B cell (primary cell): ENCODE measurements around the gene NELL2. TPM values are rescaled to one million over a fixed set of nuclear protein-coding genes. Genes with fewer than 3 reads are reported as not detected.

Source experiments
- ATAC-seq: fragments of 200-7000 bp; cut with Tn5 transposase; one replicate; pipeline ENCODE4 v1.10.0; 2021; ENCODE audit warnings: low read depth, mild to moderate bottlenecking, moderate number of reproducible peaks, moderate library complexity
- CTCF ChIA-PET: fragments of 350-600 bp; sonication (Branson Sonifier 250); formaldehyde crosslinking; loops from one replicate; lab custom pipeline; 2021; ENCODE audit warnings: antibody characterized with exemption, inconsistent platforms; lab: Charles Lee
- POLR2A ChIA-PET: fragments of 350-600 bp; sonication (Branson Sonifier 250); formaldehyde crosslinking; loops from one replicate; lab custom pipeline; 2021; ENCODE audit warnings: antibody characterized with exemption; lab: Charles Lee
- DNase-seq: peaks from one replicate; pipeline ENCODE4 v3.0.0; 2013
- H2AFZ ChIP-seq: 2 replicates; pipeline ENCODE4 v1.6.1; 2012; ENCODE audit warnings: mild to moderate bottlenecking, low read depth, low read length; ENCODE audit not compliant: insufficient read depth, poor library complexity, severe bottlenecking
- H3K27ac ChIP-seq, 2 donors: 1 replicate in 1 of 2; 2 replicates in 1 of 2; pipeline ENCODE4 v1.5.1; 2012 to 2013; ENCODE audit warnings: low read length in 2 of 2, mild to moderate bottlenecking in 2 of 2, moderate library complexity in 1 of 2
- H3K27me3 ChIP-seq, 4 experiments: fragments of 200-600 bp in 1 of 4; sonication (generic) in 1 of 4; replicated peaks in 1 of 4; 1 replicate in 2 of 4; 2 replicates in 2 of 4; pipeline versions ENCODE4 v1.6.1 to v1.7.0; 2013 to 2016; ENCODE audit warnings: low read length in 3 of 4, mild to moderate bottlenecking in 2 of 4, mixed read lengths in 1 of 4, moderate library complexity in 1 of 4; ENCODE audit not compliant: insufficient read depth in 4 of 4, control insufficient read depth in 3 of 4; ENCODE audit errors: control extremely low read depth in 1 of 4
- H3K36me3 ChIP-seq, 2 experiments: replicated peaks in 1 of 2; 1 replicate in 1 of 2; 2 replicates in 1 of 2; pipeline versions ENCODE4 v1.6.1 to v1.7.1; 2013; ENCODE audit warnings: low read length in 1 of 2; ENCODE audit not compliant: insufficient read depth in 2 of 2, control insufficient read depth in 1 of 2; ENCODE audit errors: control extremely low read depth in 1 of 2, extremely low read depth in 1 of 2
- H3K4me1 ChIP-seq, 2 donors: fragments of 200-600 bp in 1 of 2; sonication (generic) in 1 of 2; 1 replicate in 1 of 2; 2 replicates in 1 of 2; pipeline versions ENCODE4 v1.5.1 to v1.6.1; 2013 to 2017; ENCODE audit warnings: low read length in 2 of 2; ENCODE audit not compliant: control insufficient read depth in 2 of 2, insufficient read depth in 2 of 2
- H3K4me2 ChIP-seq: replicated peaks from 2 replicates; pipeline ENCODE3; 2012; ENCODE audit warnings: mild to moderate bottlenecking, low read depth, low read length; ENCODE audit not compliant: poor library complexity, severe bottlenecking
- H3K4me3 ChIP-seq, 5 experiments: fragments of 200-600 bp in 1 of 5; sonication (generic) in 1 of 5; 1 replicate in 3 of 5; 2 replicates in 2 of 5; pipeline versions ENCODE4 v1.5.1 to v1.7.0; 2011 to 2016; ENCODE audit warnings: low read length in 4 of 5, mild to moderate bottlenecking in 4 of 5, low read depth in 2 of 5, control low read depth in 1 of 5, moderate library complexity in 1 of 5; ENCODE audit not compliant: insufficient read depth in 1 of 5; ENCODE audit errors: control extremely low read depth in 1 of 5, extremely low read depth in 1 of 5
- H3K79me2 ChIP-seq: fragments of 200-600 bp; sonication (generic); one replicate; pipeline ENCODE4 v1.6.0; 2016; ENCODE audit warnings: low read length; ENCODE audit not compliant: control insufficient read depth, insufficient read depth
- H3K9ac ChIP-seq: fragments of 200-600 bp; sonication (generic); 2 replicates; pipeline ENCODE4 v1.6.1; 2017; ENCODE audit warnings: mild to moderate bottlenecking, low read length, moderate library complexity
- H3K9me3 ChIP-seq, 3 donors: one replicate each; pipeline versions ENCODE4 v1.6.1 to v1.7.1; 2013; ENCODE audit warnings: low read length in 2 of 3; ENCODE audit not compliant: control insufficient read depth in 2 of 3, insufficient read depth in 1 of 3; ENCODE audit errors: control extremely low read depth in 1 of 3
- H4K20me1 ChIP-seq: 2 replicates; pipeline ENCODE4 v1.6.0; 2012; ENCODE audit warnings: mild to moderate bottlenecking, low read length; ENCODE audit not compliant: insufficient read depth, control insufficient read depth, poor library complexity, severe bottlenecking
- H3K27ac Mint-ChIP-seq: one replicate; pipeline ENCODE4 v1.8.0; 2021; ENCODE audit warnings: mixed read lengths
- H3K27me3 Mint-ChIP-seq: one replicate; pipeline ENCODE4 v1.8.0; 2021; ENCODE audit warnings: mixed read lengths
- H3K4me1 Mint-ChIP-seq: one replicate; pipeline ENCODE4 v1.8.0; 2021; ENCODE audit warnings: mixed read lengths
- H3K4me3 Mint-ChIP-seq: one replicate; pipeline ENCODE4 v1.8.0; 2021; ENCODE audit warnings: mixed read lengths
- H3K9me3 Mint-ChIP-seq: one replicate; pipeline ENCODE4 v1.8.0; 2022; ENCODE audit warnings: mixed read lengths; ENCODE audit not compliant: insufficient read depth
- CTCF ChIP-seq: fragments of 200-600 bp; IDR thresholded peaks from one replicate; pipeline ENCODE4 v1.8.0; 2022; ENCODE audit warnings: antibody characterized with exemption, mild to moderate bottlenecking
- EZH2 ChIP-seq: IDR thresholded peaks from 2 replicates; pipeline ENCODE4 v1.6.1; 2012; ENCODE audit warnings: borderline replicate concordance, low read depth, mild to moderate bottlenecking, moderate library complexity, low read length; ENCODE audit not compliant: insufficient read depth, poor library complexity, severe bottlenecking
- WGBS: methylation state at CpG from one replicate; pipeline ENCODE4 v1.1.5; 2013; ENCODE audit warnings: missing lambda C conversion rate; ENCODE audit not compliant: insufficient coverage; 5-methylcytosine and 5-hydroxymethylcytosine counted together
- intact Hi-C: fragments of 100-400 bp; cut with micrococcal nuclease; formaldehyde crosslinking; loops from one replicate; pipeline ENCODE4 v1.10.0; 2022
- polyA plus RNA-seq: library from polyadenylated mRNA; depleted of rRNA; stranded (reverse); fragments of >200 nt; gene quantifications from 2 replicates; pipeline ENCODE4 v1.2.3, GENCODE V29; 2012
- total RNA-seq, 2 donors: library from RNA; stranded (reverse); fragments of 120-200 nt in 1 of 2; gene quantifications; 1 replicate in 1 of 2; 2 replicates in 1 of 2; pipeline versions ENCODE4 v1.2.3 to v1.2.4, GENCODE V29; 2013 to 2022

The NELL2 gene
- total and polyA plus RNA-seq, 2 donors (not counting 1 experiment from before 2014, with no cell fraction given), result 0.22 TPM; not detected in 1

DNA sequence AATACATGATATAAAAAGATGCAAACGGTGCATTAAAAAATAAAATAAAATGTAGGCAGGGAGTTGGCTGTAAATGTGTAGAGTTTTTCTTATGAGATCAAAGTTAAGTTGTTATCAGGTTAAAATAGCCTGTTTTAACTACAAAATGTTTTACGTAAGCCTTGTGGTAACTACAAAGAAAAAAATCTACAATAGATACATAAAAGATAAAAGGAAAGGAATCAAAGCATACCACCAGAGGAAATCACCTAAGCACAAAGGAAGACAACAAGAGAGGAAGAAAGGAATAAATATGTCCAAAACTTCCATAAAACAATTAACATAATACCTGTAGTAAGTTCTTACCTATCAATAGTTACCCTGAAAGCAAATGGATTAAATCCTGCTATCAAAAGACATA lies 12.2 kb downstream of the NELL2 start:
- Mint-ChIP-seq H3K27me3 (peaks cover 6% of the 10 kb centered on the region), H3K9me3 (no peaks in the 10 kb centered on the region), H3K27ac (no peak overlapping the region), H3K4me3 (no peak overlapping the region), H3K4me1 (no peaks in the 10 kb centered on the region)
- WGBS, result no CpG with 5 or more reads among the region's 2 CpGs
- intact Hi-C loops, result no loop called here
- H3K9me3 ChIP-seq, result peaks cover 0 to 6% (median 0%) of the 10 kb centered on the region in 3 donors
- H3K9ac ChIP-seq, result no peak overlapping the region
- H3K27me3 ChIP-seq, result no peaks in the 10 kb centered on the region
- H3K79me2 ChIP-seq, result no peaks in the 10 kb centered on the region
- no peak for DNase-seq
- H3K36me3 ChIP-seq, result no peaks in the 10 kb centered on the region
- ATAC-seq, result no peak
- ChIA-PET POLR2A (no interaction called here), CTCF (no interaction called here)
- TF ChIP-seq CTCF (no peak), EZH2 (no peak)
- no peak overlapping the region for H2AFZ ChIP-seq
- H3K27ac ChIP-seq, result no peak overlapping the region
- H4K20me1 ChIP-seq, result no peaks in the 10 kb centered on the region
- no peaks in the 10 kb centered on the region for H3K4me1 ChIP-seq
- no peak overlapping the region for H3K4me2 ChIP-seq
- H3K4me3 ChIP-seq, result no peak overlapping the region

DNA sequence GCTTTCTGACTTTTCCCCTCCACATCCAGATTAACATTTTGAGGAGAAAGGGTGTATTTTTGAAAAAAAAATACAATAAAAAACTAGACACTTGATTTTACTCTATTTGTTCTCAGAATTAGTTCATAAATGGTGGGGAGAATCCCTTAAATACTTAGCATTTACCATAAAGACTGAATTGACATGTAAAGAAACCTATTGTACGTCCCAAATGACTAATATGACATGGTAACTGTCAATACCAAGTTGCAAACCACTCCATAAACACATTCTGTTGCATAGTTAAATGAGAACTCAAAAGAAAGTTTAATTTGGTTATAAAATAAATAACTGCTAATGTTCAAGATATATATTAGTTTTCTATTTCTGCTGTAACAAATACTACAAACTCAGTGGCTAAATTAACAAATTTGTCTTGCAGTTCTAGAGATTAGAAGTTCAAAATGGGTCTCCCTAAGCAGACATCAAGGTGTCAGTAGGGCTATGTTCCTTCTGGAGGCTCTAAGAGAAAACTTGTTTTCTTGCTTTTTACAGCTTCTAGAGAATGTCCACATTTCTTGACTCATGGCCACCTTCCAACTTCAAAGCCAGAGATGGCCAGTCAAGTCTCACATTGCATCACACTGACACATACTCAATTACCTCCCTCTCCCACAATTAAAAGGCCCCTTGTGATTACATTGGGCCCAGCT lies 16.0 kb downstream of the NELL2 start:
- no peaks in the 10 kb centered on the region for H3K36me3 ChIP-seq
- Mint-ChIP-seq H3K27me3 (peaks cover 4% of the 10 kb centered on the region), H3K27ac (no peak overlapping the region), H3K4me3 (no peak overlapping the region), H3K9me3 (no peaks in the 10 kb centered on the region), H3K4me1 (no peaks in the 10 kb centered on the region)
- ATAC-seq (no peak), DNase-seq (no peak)
- TF ChIP-seq CTCF (no peak), EZH2 (no peak)
- H3K9ac ChIP-seq, result no peak overlapping the region
- H2AFZ ChIP-seq, result no peak overlapping the region
- WGBS, result no CpG with 5 or more reads among the region's 1 CpG
- no peaks in the 10 kb centered on the region for H3K4me1 ChIP-seq
- H3K79me2 ChIP-seq, result no peaks in the 10 kb centered on the region
- H3K27me3 ChIP-seq, result no peaks in the 10 kb centered on the region
- intact Hi-C loops, result no loop called here
- ChIA-PET CTCF (no interaction called here), POLR2A (no interaction called here)
- H3K4me2 ChIP-seq, result no peak overlapping the region
- no peak overlapping the region for H3K4me3 ChIP-seq
- no peaks in the 10 kb centered on the region for H4K20me1 ChIP-seq
- H3K9me3 ChIP-seq, result peaks cover 0 to 6% (median 0%) of the 10 kb centered on the region in 3 donors
- no peak overlapping the region for H3K27ac ChIP-seq
